ENCODE measurements around the gene MTG1. TPM values are rescaled to one million over a fixed set of nuclear protein-coding genes. Genes with fewer than 3 reads are reported as not detected.

The MTG1 gene
- total and polyA plus RNA-seq, 2 donors (not counting 1 experiment from before 2014, with no cell fraction given): 23.9 to 25.3 TPM

- Histone ChIP-seq H3K4me1 (ENCODE audit: control insufficient read depth, extremely low read depth, insufficient read depth, low read length) (no peaks in the 10 kb centered on the region), H3K4me3 (replicated peaks in 1 of 4; ENCODE audit: control extremely low read depth in 1 of 4, insufficient read depth in 1 of 4, low read depth in 3 of 4, low read length in 4 of 4) (no peak within 1 kb of the TSS), H3K36me3 (ENCODE audit: control insufficient read depth, insufficient read depth, low read length) (no peaks in the 10 kb centered on the region), H3K27me3 (ENCODE audit: control insufficient read depth, insufficient read depth, low read length) (no peaks in the 10 kb centered on the region), H3K79me2 (ENCODE audit: control insufficient read depth, insufficient read depth, low read length) (no peaks in the 10 kb centered on the region), H3K4me2 (ENCODE audit: extremely low read depth, insufficient read depth, low read length) (no peak within 1 kb of the TSS), H3K27ac (ENCODE audit: insufficient read depth, low read length) (no peak within 1 kb of the TSS), H4K20me1 (ENCODE audit: control insufficient read depth, extremely low read depth, insufficient read depth, low read length) (no peaks in the 10 kb centered on the region), H2AFZ (ENCODE audit: low read length) (no peak within 1 kb of the TSS), H3K9ac (ENCODE audit: insufficient read depth, low read length) (no peak within 1 kb of the TSS), H3K9me3 (ENCODE audit: control insufficient read depth, insufficient read depth, low read depth, low read length) (no peaks in the 10 kb centered on the region)
- no peak for TF ChIP-seq EZH2 (IDR thresholded peaks at IDR 0.05; ENCODE audit: low read length, missing control alignments)
- no peak for TF ChIP-seq CTCF (conservative IDR thresholded peaks at IDR 0.05 in 1 of 2, IDR thresholded peaks at IDR 0.05 in 1 of 2; ENCODE audit: low read depth in 1 of 2, low read length in 2 of 2)
- no peak for DNase-seq (ENCODE audit: low read depth in 2 of 2)
Observed at GRCh38 chr10:133453516-133454203, 59.7 kb downstream of the MTG1 start, which contains the start of gene SCART1. TSS of gene SCART1 (plus strand) at chr10:133453945. CDS start at chr10:133453998, 53 bp downstream.

GRCh38 chr10:133454204-133454893, 60.4 kb downstream of the MTG1 start:
- Histone ChIP-seq H3K9ac (ENCODE audit: insufficient read depth, low read length) (no peak overlapping the region), H3K9me3 (ENCODE audit: control insufficient read depth, insufficient read depth, low read depth, low read length) (no peaks in the 10 kb centered on the region), H3K4me2 (ENCODE audit: extremely low read depth, insufficient read depth, low read length) (no peak overlapping the region), H3K27ac (ENCODE audit: insufficient read depth, low read length) (no peak overlapping the region), H3K4me1 (ENCODE audit: control insufficient read depth, extremely low read depth, insufficient read depth, low read length) (no peaks in the 10 kb centered on the region), H3K36me3 (ENCODE audit: control insufficient read depth, insufficient read depth, low read length) (no peaks in the 10 kb centered on the region), H4K20me1 (ENCODE audit: control insufficient read depth, extremely low read depth, insufficient read depth, low read length) (no peaks in the 10 kb centered on the region), H3K4me3 (replicated peaks in 1 of 4; ENCODE audit: control extremely low read depth in 1 of 4, insufficient read depth in 1 of 4, low read depth in 3 of 4, low read length in 4 of 4) (no peak overlapping the region), H2AFZ (ENCODE audit: low read length) (no peak overlapping the region), H3K27me3 (ENCODE audit: control insufficient read depth, insufficient read depth, low read length) (no peaks in the 10 kb centered on the region), H3K79me2 (ENCODE audit: control insufficient read depth, insufficient read depth, low read length) (no peaks in the 10 kb centered on the region)
- DNase-seq (ENCODE audit: low read depth in 2 of 2): no peak
- TF ChIP-seq EZH2 (IDR thresholded peaks at IDR 0.05; ENCODE audit: low read length, missing control alignments): no peak
- no peak for TF ChIP-seq CTCF (conservative IDR thresholded peaks at IDR 0.05 in 1 of 2, IDR thresholded peaks at IDR 0.05 in 1 of 2; ENCODE audit: low read depth in 1 of 2, low read length in 2 of 2)

- Histone ChIP-seq H2AFZ (ENCODE audit: low read length) (no peak overlapping the region), H4K20me1 (ENCODE audit: control insufficient read depth, extremely low read depth, insufficient read depth, low read length) (no peaks in the 10 kb centered on the region), H3K4me2 (ENCODE audit: extremely low read depth, insufficient read depth, low read length) (no peak overlapping the region), H3K4me3 (replicated peaks in 1 of 4; ENCODE audit: control extremely low read depth in 1 of 4, insufficient read depth in 1 of 4, low read depth in 3 of 4, low read length in 4 of 4) (no peak overlapping the region), H3K36me3 (ENCODE audit: control insufficient read depth, insufficient read depth, low read length) (no peaks in the 10 kb centered on the region), H3K9ac (ENCODE audit: insufficient read depth, low read length) (no peak overlapping the region), H3K27ac (ENCODE audit: insufficient read depth, low read length) (no peak overlapping the region), H3K27me3 (ENCODE audit: control insufficient read depth, insufficient read depth, low read length) (no peaks in the 10 kb centered on the region), H3K79me2 (ENCODE audit: control insufficient read depth, insufficient read depth, low read length) (no peaks in the 10 kb centered on the region), H3K4me1 (ENCODE audit: control insufficient read depth, extremely low read depth, insufficient read depth, low read length) (no peaks in the 10 kb centered on the region), H3K9me3 (ENCODE audit: control insufficient read depth, insufficient read depth, low read depth, low read length) (no peaks in the 10 kb centered on the region)
- TF ChIP-seq EZH2 (IDR thresholded peaks at IDR 0.05; ENCODE audit: low read length, missing control alignments) (no peak), CTCF (conservative IDR thresholded peaks at IDR 0.05 in 1 of 2, IDR thresholded peaks at IDR 0.05 in 1 of 2; ENCODE audit: low read depth in 1 of 2, low read length in 2 of 2) (no peak)
- no peak for DNase-seq (ENCODE audit: low read depth in 2 of 2)
Observed at GRCh38 chr10:133455196-133455595, 61.2 kb downstream of the MTG1 start.

All from fibroblast of lung (primary cell).